HCT116 (cell line): ENCODE data around the gene POU2AF1.

ENCODE experiments used
- CEBPB ChIP-seq: IDR thresholded peaks from 2 replicates; pipeline ENCODE4 v1.6.1; 2012; ENCODE audit warnings: low read depth
- CTCF ChIP-seq, 3 experiments: fragments of 200-600 bp in 1 of 3; sonication (generic) in 1 of 3; IDR thresholded peaks in 2 of 3; conservative IDR thresholded peaks in 1 of 3; 2 replicates each; pipeline ENCODE4 v1.5.1; 2012 to 2017; ENCODE audit warnings: low read depth in 2 of 3, low read length in 2 of 3, antibody characterized with exemption in 1 of 3, borderline replicate concordance in 1 of 3, control low read depth in 1 of 3, mild to moderate bottlenecking in 1 of 3, mixed read lengths in 1 of 3, mixed run types in 1 of 3, moderate library complexity in 1 of 3; ENCODE audit not compliant: insufficient read depth in 1 of 3
- EZH2 ChIP-seq: fragments of 200-600 bp; sonication (generic); IDR thresholded peaks from 2 replicates; pipeline ENCODE4 v1.6.1; 2017; ENCODE audit warnings: antibody characterized with exemption, mixed run types
- FOSL1 ChIP-seq: IDR thresholded peaks from 2 replicates; pipeline ENCODE4 v1.6.1; 2012; ENCODE audit warnings: low read depth
- MAX ChIP-seq: IDR thresholded peaks from 2 replicates; pipeline ENCODE4 v1.6.1; 2012
- POLR2A ChIP-seq: IDR thresholded peaks from 2 replicates; pipeline ENCODE4 v1.7.0; 2011; ENCODE audit warnings: borderline replicate concordance; ENCODE audit not compliant: insufficient read depth, insufficient read length; ENCODE audit errors: extremely low read depth
- POLR2AphosphoS5 ChIP-seq: IDR thresholded peaks from 2 replicates; pipeline ENCODE4 v1.6.1; 2011; ENCODE audit warnings: mild to moderate bottlenecking, low read depth, low read length, moderate library complexity
- SIN3A ChIP-seq: IDR thresholded peaks from 2 replicates; pipeline ENCODE4 v1.6.1; 2012; ENCODE audit warnings: low read depth
- YY1 ChIP-seq: IDR thresholded peaks from 2 replicates; pipeline ENCODE4 v1.6.1; 2011; ENCODE audit warnings: low read length, low read depth, moderate library complexity, mild to moderate bottlenecking; ENCODE audit not compliant: insufficient replicate concordance; ENCODE audit errors: extremely low read depth

- TF ChIP-seq POLR2A = no peak
- TF ChIP-seq MAX = no peak
- no peak for TF ChIP-seq CTCF (IDR thresholded peaks at IDR 0.05 in 2 of 3, conservative IDR thresholded peaks at IDR 0.05 in 1 of 3; ENCODE audit: borderline replicate concordance in 1 of 3, insufficient read depth in 1 of 3, low read depth in 2 of 3, low read length in 2 of 3)
- no peak for TF ChIP-seq POLR2AphosphoS5
- TF ChIP-seq EZH2 = no peak
- no peak for TF ChIP-seq CEBPB
- TF ChIP-seq YY1 = no peak
- no peak for TF ChIP-seq FOSL1
- TF ChIP-seq SIN3A = no peak
Observed at GRCh38 chr11:111421251-111421650, 42.2 kb upstream of the POU2AF1 start.
